GM06990 (cell line): ENCODE measurements around the gene ADAP1.
"Not testable (repeated sequence)": the region's sequence is repeated elsewhere in the genome, so short reads cannot be mapped to it uniquely, and the experiment has no call there.

Source experiments
- DNase-seq: peaks from one replicate; pipeline ENCODE4 v3.0.0-alpha.2; 2011; ENCODE audit not compliant: insufficient read length; ENCODE audit errors: extremely low read depth
- H3K27me3 ChIP-seq: replicated peaks from 2 replicates; pipeline ENCODE4 v1.6.0; 2011; ENCODE audit warnings: low read length; ENCODE audit not compliant: control insufficient read depth, insufficient read depth
- H3K36me3 ChIP-seq: 2 replicates; pipeline ENCODE4 v1.5.1; 2011; ENCODE audit warnings: low read length; ENCODE audit not compliant: control insufficient read depth, insufficient read depth
- H3K4me3 ChIP-seq: replicated peaks from 2 replicates; pipeline ENCODE4 v1.5.1; 2011; ENCODE audit warnings: low read depth, mild to moderate bottlenecking, control low read depth, low read length
- TF ChIP-seq, protein P1 (sequence below): IDR thresholded peaks from 2 replicates; pipeline ENCODE4 v1.5.1; 2011; ENCODE audit warnings: low read length, control low read depth, mild to moderate bottlenecking, inconsistent platforms; ENCODE audit not compliant: insufficient read depth, poor library complexity, severe bottlenecking

ADAP1 gene

DNA sequence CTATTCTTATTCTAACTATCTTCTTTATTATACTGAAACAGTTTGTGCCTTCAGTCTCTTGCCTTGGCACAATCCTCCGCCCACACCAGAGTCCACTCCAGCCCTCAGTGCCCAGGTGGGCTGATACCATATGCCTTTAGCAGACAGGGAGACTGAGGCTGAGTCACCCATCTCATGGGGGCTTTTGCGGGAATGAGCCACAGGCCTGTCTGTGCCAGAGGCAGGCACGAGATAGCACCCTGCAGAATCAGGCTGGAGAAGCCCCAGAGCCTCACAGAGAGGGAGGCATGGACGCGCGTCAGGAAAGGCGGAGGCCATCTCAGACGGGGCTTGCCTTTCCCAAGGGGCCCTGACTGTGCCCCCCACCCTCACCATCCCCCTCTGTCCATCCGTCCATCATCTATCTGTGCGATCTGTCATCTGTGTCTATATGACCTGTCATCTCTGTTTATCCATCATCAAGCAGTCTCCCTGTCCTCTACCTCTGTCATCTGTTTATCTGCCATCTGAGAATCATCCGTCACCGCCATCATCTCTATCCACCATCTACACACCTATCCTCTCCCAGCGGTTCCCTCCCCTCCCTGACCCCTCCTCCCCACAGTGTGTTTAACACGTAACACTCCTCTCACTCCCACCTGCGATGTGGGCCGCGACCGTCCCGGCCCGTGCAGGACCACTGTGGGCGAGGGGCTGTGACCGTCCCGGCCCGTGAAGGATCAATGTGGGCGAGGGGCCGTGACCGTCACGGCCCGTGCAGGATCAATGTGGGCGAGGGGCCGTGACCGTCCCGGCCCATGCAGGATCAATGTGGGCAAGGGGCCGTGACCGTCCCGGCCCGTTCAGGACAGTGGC is 7.3 kb upstream of the ADAP1 start:
- DNase-seq: no peak
- Histone ChIP-seq H3K27me3 (no peaks in the 10 kb centered on the region), H3K4me3 (no peak overlapping the region), H3K36me3 (no peaks in the 10 kb centered on the region)
- TF ChIP-seq, protein P1, sequence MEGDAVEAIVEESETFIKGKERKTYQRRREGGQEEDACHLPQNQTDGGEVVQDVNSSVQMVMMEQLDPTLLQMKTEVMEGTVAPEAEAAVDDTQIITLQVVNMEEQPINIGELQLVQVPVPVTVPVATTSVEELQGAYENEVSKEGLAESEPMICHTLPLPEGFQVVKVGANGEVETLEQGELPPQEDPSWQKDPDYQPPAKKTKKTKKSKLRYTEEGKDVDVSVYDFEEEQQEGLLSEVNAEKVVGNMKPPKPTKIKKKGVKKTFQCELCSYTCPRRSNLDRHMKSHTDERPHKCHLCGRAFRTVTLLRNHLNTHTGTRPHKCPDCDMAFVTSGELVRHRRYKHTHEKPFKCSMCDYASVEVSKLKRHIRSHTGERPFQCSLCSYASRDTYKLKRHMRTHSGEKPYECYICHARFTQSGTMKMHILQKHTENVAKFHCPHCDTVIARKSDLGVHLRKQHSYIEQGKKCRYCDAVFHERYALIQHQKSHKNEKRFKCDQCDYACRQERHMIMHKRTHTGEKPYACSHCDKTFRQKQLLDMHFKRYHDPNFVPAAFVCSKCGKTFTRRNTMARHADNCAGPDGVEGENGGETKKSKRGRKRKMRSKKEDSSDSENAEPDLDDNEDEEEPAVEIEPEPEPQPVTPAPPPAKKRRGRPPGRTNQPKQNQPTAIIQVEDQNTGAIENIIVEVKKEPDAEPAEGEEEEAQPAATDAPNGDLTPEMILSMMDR: no peak

DNA sequence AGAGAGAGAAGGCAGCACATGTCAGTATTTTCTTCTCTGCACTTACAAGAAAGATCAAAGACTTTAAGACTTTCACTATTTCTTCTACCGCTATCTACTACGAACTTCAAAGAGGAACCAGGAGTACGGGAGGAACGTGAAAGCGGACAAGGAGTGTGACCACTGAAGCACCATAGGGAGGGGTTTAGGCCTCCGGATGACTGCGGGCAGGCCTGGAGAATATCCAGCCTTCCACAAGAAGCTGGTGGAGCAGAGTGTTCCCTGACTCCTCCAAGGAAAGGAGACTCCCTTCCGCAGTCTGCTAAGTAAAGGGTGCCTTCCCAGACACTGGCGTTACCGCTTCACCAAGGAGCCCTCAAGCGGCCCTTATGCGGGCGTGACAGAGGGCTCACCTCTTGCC is 6.5 kb upstream of the ADAP1 start:
- H3K36me3 ChIP-seq, H3K27me3 ChIP-seq, H3K4me3 ChIP-seq, DNase-seq: not testable (repeated sequence)

DNA sequence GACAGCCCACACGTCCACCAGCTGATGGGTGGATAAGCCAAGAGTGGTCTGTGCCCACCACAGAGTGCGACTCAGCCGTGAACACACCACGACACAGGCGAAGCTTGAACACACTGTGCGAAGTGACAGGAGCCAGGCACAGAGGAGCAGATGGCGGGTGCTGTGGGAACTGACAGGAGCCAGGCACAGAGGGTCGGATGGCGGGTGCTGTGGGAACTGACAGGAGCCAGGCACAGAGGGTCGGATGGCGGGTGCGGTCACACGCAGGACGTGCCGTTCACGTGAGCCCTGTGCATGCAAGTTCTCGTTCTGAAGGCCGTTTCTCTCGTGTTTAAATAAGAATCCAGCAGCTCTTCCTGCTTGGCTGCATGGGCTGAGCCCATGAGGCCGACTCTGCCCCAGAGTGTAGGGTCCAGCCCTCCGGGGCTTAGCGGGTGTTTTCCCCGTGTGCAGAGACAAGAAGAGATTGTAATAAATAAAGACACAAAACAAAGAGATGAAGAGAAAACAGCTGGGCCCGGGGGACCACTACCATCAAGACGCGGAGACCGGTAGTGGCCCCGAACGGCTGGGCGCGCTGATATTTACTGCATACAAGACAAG is 5.9 kb upstream of the ADAP1 start:
- H3K4me3 ChIP-seq: no peak overlapping the region
- TF ChIP-seq, protein P1: no peak
- no peaks in the 10 kb centered on the region for H3K27me3 ChIP-seq
- no peaks in the 10 kb centered on the region for H3K36me3 ChIP-seq
- no peak for DNase-seq

DNA sequence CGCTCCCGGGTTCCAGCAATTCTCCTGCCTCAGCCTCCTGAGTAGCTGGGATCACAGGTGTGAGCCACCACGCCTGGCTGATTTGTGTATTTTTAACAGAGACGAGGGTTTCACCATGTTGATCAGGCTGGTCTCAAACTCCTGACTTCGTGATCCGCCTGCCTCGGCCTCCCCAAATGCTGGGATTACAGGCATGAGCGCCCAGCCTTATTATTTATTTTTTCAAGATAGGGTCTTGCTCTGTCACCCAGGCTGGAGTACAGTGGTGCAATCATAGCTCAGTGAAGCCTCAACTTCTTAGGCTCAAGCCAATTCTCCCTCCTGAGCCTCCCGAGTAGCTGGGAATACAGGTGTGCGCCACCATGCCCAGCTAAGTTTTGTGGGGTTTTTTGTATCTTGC is 5.3 kb upstream of the ADAP1 start:
- H3K36me3 ChIP-seq, H3K27me3 ChIP-seq, H3K4me3 ChIP-seq, DNase-seq: not testable (repeated sequence)

DNA sequence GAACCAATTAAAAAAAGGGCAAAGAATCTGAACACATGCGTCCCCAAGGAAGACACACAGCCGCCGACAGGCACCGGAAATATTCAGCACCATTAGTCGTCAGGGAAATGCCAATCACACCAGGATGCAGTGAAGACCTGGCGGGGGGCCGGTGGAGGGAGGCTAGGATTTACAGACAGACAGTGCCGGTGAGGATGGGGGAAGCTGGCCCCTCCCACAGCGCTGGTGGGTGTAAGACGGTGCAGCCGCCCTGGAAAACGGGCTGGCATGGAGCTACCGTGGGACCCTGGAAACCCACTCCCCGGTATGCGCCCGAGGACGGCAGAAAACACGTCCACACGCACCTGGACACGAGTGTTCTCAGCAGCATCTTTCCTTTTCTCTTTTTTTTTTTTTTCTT is 4.8 kb upstream of the ADAP1 start:
- TF ChIP-seq, protein P1: no peak
- H3K36me3 ChIP-seq: no peaks in the 10 kb centered on the region
- no peaks in the 10 kb centered on the region for H3K27me3 ChIP-seq
- no peak for DNase-seq
- H3K4me3 ChIP-seq: no peak overlapping the region

DNA sequence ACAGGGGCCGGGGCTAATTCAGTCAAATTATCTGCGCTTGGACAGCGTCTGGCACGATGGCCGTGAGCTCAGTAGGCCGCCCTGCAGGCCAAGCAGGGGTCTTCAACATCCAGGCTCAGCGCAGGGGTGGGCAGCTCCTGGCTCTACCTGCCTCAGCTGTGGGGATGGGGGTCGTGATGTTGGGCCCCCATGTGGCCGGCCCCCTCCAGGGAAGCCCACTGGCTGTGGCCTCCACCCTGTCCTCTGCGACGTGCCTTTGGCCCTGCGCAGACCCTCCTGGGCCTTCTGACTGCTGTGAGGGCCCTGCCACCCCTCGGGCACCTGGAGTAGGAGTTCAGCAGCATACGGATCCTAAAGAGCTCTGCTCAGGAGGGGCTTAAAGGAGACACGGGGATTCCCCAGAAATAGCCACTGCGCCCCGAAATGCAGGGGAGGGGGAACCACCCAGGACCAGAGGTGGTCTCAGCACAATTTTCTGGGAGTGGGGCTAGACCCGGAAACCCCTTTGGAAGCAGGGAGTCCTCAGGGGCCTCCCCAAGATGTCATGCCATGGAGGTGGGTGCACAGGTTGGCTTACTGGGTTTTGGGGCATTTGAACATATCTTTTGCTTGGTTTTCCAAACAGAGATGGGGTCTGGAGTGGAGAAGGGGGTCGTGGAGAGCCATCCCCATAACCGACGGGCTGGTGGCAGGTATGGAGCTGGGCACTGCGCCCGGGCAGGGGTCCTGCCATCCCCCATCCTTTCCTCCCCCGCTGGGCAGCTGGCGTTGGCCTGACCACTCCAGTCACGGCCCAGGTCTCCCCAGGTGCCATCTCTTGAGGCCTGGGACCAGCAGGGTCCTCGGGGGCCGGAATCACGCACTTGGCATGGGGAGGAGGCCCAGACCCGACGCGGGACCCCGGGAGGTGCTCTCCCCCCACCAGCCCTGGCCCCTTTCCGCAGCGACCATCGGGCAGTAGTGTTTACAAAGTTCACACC is 4.0 kb upstream of the ADAP1 start:
- DNase-seq: no peak
- TF ChIP-seq, protein P1: no peak
- Histone ChIP-seq H3K4me3 (no peak overlapping the region), H3K27me3 (no peaks in the 10 kb centered on the region), H3K36me3 (no peaks in the 10 kb centered on the region)
